ENCODE data around the gene LMX1A. TPM values are rescaled to one million over a fixed set of nuclear protein-coding genes. Genes with fewer than 3 reads are reported as not detected.

The LMX1A gene
- 0.02 TPM in 1 of 5 replicates, not detected in the others for total RNA-seq (2022; extraction: Qiagen RNA extraction)

DNA sequence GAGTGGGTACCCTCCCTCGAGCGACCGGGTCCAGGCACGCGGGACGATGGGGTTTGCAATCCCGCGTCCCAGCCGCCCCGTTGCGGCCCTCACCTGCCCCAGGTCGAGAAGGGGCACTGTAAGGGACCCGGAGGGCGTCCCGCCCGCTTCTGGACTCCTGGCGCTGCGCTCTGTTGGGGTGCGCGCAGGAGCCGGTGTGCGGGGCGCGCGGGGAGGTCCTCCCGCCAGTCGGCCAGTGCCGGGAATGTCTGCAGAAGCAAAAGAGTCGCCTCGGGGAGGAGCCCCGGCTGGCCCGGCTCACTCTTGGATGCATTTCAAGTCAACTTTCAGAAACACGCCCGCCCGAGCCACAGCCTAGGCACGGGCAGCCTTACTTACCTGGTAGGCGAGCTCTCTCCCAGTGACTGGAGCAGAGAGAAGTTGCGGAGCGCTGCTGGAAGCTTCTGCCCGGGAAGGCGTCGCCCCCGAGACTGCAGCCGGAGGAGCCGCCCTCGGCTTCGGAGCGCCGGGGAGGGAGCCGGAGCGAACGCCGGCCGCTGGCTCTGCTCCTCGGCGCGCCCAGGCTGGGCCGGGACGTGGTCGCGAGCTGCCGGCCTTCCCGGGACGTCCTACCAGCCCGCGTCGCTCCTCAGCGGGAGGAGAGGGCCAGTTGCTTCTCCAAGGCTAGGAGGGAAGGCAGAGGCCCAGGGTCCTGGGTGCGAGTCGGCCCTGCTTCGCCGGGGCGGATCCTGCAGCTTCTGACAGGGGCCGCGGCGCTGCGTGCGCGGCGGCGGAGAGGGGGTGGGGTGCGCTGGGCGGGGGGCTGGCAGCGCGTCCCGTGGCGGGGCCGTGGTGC lies at the start of gene LMX1A:
TSS of gene LMX1A (minus strand) at position 739 of the 835 bp plus-strand sequence. CDS start 1,156 bp downstream, outside the sequence.

Other genes with a start within 250 kb of the LMX1A start
- not detected in 5 replicates for gene RXRG, start 88.4 kb upstream of the LMX1A start, total RNA-seq (2022; extraction: Qiagen RNA extraction)
- not detected in 5 replicates for gene LRRC52, start 187.3 kb upstream of the LMX1A start, total RNA-seq (2022; extraction: Qiagen RNA extraction)